Inferior parietal cortex (tissue), 1 donor: Measurements from ENCODE around the gene GABRD.

Source experiments
- DNase-seq: peaks from one replicate; pipeline ENCODE4 v3.0.0-alpha.2; 2016; ENCODE audit errors: extremely low spot score

Gene GABRD

DNA sequence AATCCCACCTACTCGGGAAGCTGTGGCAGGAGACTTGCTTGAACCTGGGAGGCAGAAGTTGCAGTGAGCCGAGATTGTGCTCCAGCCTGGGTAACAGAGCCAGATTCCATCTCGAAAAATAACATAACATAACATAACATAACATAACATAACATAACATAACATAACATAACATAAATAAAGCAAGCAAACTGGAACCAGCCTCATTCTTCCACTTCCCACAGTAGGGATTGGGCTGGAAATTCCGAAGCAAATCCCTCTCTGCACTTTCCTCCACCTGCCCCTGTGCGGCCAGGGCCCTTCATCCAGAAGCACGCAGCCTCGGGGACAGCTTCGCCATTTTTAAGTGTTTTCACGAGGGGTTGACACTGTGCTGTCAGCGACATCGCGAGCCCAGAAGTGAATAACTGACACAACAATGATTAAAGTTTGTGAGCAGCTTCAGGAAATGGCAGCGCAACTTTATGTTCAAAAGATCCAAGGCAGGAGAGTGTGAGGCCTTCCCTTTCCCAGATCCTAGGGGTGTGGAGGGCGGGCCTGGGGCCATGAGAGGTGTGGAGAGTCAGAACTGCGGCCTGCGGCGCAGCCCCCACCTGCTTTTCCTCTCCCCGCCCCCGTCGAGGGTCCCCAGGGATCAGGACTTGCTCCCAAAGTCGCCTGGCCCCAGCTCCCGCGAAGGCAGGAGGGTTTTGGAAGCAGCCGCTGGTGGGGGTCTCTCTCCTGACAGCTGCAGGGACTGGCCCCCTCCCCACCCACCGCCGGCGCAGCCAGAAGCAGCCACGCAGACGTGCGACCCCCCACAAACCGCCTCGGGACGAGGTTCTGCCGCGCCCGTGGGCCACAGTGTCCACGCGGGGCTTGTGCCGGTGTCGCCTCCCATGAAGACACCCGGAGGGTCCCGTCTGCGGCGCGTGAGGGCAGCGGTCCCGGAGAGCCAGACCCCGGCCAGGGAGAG is 651 bp upstream of the GABRD start:
- no peak for DNase-seq

GRCh38 chr1:2019571-2020309 is 595 bp downstream of the GABRD start:
- no peak for DNase-seq

- DNase-seq: no peak
Observed at GRCh38 chr1:2020310-2020655, 1.1 kb downstream of the GABRD start.

DNA sequence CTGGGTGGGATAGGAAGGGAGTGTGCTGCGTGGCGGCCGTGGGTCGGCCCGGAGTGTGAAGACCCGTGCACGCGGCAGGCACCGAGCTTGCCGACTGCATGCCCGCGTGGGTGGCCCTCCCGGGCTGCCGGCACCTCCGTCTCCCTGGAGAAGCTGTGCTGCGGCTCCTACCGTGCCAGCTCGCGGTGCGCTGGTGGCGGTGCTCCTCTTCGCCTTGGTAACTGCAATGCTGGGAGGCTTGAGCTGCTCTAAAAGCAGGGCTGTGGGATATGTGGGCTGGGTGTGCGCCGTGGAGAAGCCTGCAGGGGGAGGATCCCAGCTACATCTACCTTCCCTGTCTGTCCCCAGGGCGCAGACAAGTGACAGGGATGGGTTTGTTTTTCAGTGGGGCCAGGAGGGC is 2.4 kb downstream of the GABRD start:
- no peak for DNase-seq

GRCh38 chr1:2022063-2022770 is 3.1 kb downstream of the GABRD start:
- no peak for DNase-seq

- DNase-seq: no peak
Observed at GRCh38 chr1:2023187-2023586, 4.0 kb downstream of the GABRD start.

DNA sequence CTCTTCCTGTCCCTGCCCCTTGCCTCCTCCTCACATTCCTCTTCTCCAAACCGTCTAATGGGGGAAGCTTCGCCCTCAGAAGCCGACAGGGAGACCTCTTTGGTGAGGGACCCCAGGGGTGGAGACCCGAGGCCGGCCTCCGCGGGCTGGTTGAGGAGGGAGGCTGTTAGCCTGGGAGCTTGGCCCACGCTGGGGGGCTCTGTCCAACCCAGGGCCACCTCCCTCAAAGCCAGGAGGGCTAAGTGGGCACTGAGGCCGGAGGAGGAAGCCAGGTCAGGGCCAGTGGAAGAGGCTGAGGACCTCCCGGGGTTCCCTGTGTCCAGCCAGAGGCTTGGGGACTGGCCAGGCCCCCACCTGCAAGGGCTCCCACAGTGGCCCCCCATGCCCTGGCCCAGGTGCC is 5.3 kb downstream of the GABRD start:
- DNase-seq: no peak

GRCh38 chr1:2024887-2025286 is 5.7 kb downstream of the GABRD start:
- DNase-seq: no peak

- DNase-seq: no peak
Observed at GRCh38 chr1:2025491-2025981, 6.4 kb downstream of the GABRD start.

DNA sequence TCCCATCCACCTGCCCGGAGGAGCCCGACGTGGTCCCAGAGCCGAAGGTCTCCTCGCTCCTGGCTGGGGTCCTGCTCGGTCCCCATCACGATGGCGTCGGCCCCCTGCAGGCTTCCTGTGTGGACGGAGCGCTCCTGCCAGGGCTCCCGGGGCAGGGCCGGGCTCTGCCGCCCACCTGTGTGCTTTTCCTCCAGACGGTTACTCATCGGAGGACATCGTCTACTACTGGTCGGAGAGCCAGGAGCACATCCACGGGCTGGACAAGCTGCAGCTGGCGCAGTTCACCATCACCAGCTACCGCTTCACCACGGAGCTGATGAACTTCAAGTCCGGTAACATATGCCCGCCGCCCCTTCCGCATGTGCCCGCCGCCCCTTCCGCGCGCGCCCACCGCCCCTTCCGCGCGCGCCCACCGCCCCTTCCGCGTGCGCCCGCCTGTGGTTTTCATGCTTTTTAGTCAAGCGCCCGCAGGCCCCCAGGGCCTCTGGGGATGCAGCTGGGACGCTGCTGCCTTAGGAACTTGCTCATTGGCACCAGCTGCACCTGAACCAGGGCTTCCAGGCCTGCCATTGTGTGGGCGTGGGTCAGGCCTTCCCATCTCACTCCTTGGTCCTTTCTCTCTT is 8.9 kb downstream of the GABRD start:
- DNase-seq: no peak

GRCh38 chr1:2028870-2029560 is 9.9 kb downstream of the GABRD start:
- DNase-seq: no peak

GRCh38 chr1:2029561-2029960 is 10.4 kb downstream of the GABRD start:
- DNase-seq: no peak

GRCh38 chr1:2030076-2030871 is 11.1 kb downstream of the GABRD start:
- no peak for DNase-seq

DNA sequence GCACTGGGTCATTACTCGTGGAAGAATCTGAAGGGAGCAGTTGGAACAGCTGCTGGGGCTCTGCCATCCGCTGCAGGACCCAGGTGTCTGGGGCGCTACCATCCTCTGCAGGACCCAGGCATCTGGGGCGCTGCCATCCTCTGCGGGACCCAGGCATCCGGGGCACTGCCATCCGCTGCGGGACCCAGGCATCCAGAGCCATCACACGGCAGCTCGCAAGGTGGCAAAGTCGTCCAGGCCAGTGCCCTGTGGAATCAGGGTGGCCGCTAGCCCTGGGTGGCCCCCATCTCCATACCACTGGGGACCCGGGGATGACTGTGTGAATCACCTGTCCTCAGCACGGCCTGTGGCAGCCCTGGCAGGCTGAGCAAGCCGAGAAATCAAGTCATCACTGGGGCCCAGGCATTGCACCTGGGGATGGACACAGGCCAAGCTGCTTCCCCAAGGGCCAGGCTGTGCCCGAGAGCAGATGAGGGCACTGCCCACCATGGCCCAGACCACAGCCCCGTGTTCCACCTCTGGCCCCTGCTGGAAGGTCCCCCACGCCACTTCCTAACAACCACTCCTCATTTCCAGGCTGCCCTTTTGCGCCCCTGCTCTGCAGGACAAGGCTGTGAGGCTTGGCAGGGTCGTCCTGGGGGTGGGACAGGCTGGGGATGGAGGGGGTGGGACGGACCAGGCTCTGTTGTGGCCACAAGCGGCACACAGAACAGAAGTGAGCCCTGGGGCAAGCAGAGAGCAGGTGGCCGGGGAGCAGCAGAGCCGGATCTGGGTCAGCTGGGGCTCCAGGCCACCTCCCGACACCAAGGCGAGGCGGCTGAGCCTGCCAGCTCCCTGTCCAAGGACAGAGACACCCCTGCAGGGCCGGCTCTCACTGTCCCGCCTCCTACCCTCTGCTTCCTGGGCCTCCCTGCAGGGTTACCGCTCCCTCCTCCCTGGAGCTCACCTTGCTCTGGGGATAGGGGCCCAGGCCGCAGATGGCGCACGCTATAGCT is 12.7 kb downstream of the GABRD start:
- no peak for DNase-seq

DNA sequence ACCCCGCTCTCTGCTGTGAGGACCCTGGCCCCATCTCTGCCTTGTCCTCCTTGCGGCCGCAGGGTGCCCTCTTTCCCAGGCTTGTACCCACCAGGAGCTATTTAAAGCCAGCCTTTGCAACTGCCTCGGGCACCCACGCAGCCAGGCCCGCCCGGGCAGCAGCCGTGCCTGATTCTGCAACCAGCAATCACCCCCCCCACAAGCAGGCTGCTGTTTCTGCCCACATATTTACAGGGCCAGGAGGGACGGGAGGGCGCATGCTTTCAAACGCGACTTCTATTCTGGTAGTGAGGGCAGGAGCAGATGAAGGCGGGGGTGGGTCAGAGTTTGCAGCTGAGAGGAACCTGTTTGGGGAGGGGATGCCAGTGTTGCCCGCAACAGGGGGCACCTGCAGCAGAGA is 13.6 kb downstream of the GABRD start:
- no peak for DNase-seq

DNA sequence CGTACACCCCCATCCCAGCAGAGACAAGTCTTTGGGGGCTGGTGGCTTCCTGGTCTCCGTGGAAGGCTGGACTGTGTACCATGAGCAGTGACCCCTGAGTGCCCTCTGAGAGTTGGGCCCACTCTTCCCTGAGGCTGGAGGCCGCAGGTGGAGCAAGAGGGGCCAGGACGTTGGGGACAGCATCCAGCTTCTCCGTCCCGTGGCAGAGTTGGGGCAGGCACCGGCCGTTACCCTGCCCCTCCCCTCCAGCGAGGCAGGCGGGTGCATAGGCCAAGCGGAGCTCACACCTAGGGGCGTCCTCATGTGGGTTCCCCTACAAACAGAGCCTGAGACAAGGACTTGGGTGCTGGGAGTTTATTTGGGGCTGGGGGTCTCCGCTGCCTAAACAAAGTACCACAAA is 14.0 kb downstream of the GABRD start:
- DNase-seq: no peak

- no peak for DNase-seq
Observed at GRCh38 chr1:2036287-2036686, 17.1 kb downstream of the GABRD start.

DNA sequence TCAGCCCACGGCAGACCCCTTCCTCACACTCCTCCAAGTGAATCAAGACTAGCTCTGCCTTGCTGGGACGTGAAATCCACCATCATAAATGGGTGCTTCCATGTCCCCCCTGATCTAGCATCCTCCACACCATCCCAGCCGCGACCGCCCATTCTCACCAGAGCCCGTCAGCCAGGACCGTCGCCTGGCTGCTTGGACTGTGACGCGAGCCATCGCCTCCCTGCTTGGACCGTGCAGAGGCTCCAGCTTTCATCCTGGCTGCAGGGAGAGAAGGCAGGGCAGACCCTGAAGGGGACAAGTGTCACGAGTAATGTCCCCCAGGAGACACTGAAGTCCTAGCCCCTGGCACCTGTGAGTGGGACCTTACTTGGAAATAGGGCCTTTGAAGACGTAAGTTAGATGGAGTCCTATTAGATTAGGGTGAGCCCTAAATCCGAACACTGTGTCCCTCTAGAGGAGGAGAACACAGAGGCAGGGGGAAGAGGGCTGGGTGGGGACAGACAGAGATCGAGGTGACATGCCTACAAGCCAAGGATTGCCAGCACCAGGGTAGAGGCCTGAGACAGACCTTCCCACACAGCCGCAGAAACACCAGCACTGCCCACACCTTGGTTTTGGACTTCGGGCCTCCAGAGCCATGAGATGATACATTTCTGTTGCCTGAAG is 18.3 kb downstream of the GABRD start:
- no peak for DNase-seq

DNA sequence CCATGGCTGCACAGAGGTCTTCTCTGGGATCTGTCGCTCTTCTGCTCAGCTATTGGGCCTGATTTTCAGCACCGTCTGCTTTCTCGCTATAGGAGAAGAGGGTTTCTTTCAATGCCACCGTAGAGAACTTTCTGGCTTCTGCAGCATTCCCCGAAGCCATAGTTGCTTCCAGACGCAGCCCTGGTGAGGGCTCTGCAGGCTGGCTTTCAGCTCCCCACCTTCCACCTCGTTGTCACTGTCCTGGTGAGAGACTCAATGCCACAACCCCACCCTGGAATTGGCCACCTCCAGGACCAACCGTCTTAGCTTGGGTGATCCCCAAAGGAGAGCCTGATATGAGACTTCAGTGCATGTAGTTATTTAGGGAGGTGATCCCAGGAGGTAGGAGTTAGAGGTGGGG is 19.1 kb downstream of the GABRD start:
- no peak for DNase-seq
